Measurements from ENCODE around the gene TMEFF2. TPM values are rescaled to one million over a fixed set of nuclear protein-coding genes. Genes with fewer than 3 reads are reported as not detected.

The TMEFF2 gene
- polyA plus RNA-seq, 1 of the 3 experiments (the other 2 are of a cell fraction) = 5.4 TPM

DNA sequence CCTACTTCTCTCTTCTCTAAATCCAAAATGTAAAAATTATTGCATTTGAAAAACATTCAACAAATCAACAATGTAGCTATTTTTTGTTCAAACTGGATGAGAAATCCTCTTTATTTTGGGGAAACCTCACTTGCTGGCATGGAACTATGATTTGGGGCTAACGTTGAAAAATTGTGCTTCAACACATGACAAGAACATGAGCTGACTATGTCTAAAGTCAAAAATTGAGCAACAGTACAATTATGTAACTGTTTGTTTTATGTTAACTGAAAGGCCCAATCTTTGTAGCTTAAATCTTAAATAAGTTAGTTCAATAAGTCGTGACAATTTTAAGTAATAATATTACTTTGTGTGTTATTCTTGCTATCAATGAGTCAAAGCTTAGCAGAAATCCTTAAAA lies 67.3 kb downstream of the TMEFF2 start (continued):
- TF ChIP-seq, protein P1, sequence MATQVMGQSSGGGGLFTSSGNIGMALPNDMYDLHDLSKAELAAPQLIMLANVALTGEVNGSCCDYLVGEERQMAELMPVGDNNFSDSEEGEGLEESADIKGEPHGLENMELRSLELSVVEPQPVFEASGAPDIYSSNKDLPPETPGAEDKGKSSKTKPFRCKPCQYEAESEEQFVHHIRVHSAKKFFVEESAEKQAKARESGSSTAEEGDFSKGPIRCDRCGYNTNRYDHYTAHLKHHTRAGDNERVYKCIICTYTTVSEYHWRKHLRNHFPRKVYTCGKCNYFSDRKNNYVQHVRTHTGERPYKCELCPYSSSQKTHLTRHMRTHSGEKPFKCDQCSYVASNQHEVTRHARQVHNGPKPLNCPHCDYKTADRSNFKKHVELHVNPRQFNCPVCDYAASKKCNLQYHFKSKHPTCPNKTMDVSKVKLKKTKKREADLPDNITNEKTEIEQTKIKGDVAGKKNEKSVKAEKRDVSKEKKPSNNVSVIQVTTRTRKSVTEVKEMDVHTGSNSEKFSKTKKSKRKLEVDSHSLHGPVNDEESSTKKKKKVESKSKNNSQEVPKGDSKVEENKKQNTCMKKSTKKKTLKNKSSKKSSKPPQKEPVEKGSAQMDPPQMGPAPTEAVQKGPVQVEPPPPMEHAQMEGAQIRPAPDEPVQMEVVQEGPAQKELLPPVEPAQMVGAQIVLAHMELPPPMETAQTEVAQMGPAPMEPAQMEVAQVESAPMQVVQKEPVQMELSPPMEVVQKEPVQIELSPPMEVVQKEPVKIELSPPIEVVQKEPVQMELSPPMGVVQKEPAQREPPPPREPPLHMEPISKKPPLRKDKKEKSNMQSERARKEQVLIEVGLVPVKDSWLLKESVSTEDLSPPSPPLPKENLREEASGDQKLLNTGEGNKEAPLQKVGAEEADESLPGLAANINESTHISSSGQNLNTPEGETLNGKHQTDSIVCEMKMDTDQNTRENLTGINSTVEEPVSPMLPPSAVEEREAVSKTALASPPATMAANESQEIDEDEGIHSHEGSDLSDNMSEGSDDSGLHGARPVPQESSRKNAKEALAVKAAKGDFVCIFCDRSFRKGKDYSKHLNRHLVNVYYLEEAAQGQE (IDR thresholded peaks at IDR 0.05; ENCODE audit: low read depth, low read length) = no peak
- TF ChIP-seq SIN3A (IDR thresholded peaks at IDR 0.05; ENCODE audit: borderline replicate concordance, low read depth, low read length) (no peak), MXI1 (IDR thresholded peaks at IDR 0.05; ENCODE audit: low read depth, low read length) (no peak)

DNA sequence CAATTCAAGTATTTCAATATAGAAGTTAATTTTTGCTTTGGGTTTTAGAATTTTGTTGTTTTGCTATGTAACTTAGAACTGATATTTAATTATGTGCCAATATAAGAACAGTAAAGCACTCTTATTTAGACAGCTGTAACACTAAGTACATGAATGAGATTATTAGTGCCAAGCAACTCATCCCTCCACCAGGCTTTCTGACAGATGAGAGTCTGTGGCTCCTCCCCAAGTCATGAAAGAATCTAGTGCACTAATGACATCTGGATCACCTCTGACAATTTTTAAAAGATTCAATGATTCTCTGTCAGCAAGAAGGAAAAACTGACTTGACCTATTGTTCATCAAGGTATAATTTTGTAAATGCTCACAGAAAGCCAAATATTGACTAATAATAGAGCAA lies 67.8 kb downstream of the TMEFF2 start:
- Histone ChIP-seq H3K4me1 (ENCODE audit: control insufficient read depth in 1 of 2, insufficient read depth in 2 of 2, low read depth in 1 of 2, low read length in 1 of 2) (peaks cover 3 to 5% of the 10 kb centered on the region in 2 experiments; a peak in 2 of 4 replicates), H3K4me3 (ENCODE audit: low read depth in 2 of 2, low read length in 1 of 2) (no peak overlapping the region), H3K9me3 (no peaks in the 10 kb centered on the region), H3K79me2 (ENCODE audit: insufficient read depth) (no peaks in the 10 kb centered on the region), H3K9me2 (no peaks in the 10 kb centered on the region), H3K9ac (no peak overlapping the region), H3K36me3 (replicated peaks in 1 of 2; ENCODE audit: control insufficient read depth in 1 of 2, insufficient read depth in 2 of 2, low read length in 1 of 2) (no peaks in the 10 kb centered on the region), H3K27me3 (ENCODE audit: insufficient read depth) (no peaks in the 10 kb centered on the region), H2AFZ (ENCODE audit: low read depth) (no peak overlapping the region), H3K4me2 (no peak overlapping the region), H3K27ac (ENCODE audit: low read depth in 2 of 2, low read length in 1 of 2) (no peak overlapping the region), H4K20me1 (ENCODE audit: insufficient read depth) (no peaks in the 10 kb centered on the region), H3F3A (replicated peaks; ENCODE audit: insufficient read depth) (peaks cover 8% of the 10 kb centered on the region)
- TF ChIP-seq NFIC (IDR thresholded peaks at IDR 0.05; ENCODE audit: borderline replicate concordance) = no peak
- no peak for TF ChIP-seq RFX5 (IDR thresholded peaks at IDR 0.05; ENCODE audit: low read length)
- TF ChIP-seq GATA2 (CRISPR knock-in tag; IDR thresholded peaks at IDR 0.05) = no peak
- TF ChIP-seq YY1 (IDR thresholded peaks at IDR 0.05; ENCODE audit: low read depth) = no peak
- no peak for TF ChIP-seq ELF1 (IDR thresholded peaks at IDR 0.05)
- no peak for TF ChIP-seq TAF1 (IDR thresholded peaks at IDR 0.05; ENCODE audit: borderline replicate concordance, low read depth, low read length)
- TF ChIP-seq, protein P2, sequence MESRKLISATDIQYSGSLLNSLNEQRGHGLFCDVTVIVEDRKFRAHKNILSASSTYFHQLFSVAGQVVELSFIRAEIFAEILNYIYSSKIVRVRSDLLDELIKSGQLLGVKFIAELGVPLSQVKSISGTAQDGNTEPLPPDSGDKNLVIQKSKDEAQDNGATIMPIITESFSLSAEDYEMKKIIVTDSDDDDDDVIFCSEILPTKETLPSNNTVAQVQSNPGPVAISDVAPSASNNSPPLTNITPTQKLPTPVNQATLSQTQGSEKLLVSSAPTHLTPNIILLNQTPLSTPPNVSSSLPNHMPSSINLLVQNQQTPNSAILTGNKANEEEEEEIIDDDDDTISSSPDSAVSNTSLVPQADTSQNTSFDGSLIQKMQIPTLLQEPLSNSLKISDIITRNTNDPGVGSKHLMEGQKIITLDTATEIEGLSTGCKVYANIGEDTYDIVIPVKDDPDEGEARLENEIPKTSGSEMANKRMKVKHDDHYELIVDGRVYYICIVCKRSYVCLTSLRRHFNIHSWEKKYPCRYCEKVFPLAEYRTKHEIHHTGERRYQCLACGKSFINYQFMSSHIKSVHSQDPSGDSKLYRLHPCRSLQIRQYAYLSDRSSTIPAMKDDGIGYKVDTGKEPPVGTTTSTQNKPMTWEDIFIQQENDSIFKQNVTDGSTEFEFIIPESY (IDR thresholded peaks at IDR 0.05; ENCODE audit: borderline replicate concordance, low read depth) = no peak
- TF ChIP-seq CHD2 (IDR thresholded peaks at IDR 0.05; ENCODE audit: low read length, partially characterized antibody) = no peak
- no peak for TF ChIP-seq MXI1 (IDR thresholded peaks at IDR 0.05; ENCODE audit: low read depth, low read length)
- no peak for TF ChIP-seq TCF12 (IDR thresholded peaks at IDR 0.05)
- no peak for TF ChIP-seq RXRA (IDR thresholded peaks at IDR 0.05; ENCODE audit: borderline replicate concordance, low read depth)
- TF ChIP-seq, protein P3, sequence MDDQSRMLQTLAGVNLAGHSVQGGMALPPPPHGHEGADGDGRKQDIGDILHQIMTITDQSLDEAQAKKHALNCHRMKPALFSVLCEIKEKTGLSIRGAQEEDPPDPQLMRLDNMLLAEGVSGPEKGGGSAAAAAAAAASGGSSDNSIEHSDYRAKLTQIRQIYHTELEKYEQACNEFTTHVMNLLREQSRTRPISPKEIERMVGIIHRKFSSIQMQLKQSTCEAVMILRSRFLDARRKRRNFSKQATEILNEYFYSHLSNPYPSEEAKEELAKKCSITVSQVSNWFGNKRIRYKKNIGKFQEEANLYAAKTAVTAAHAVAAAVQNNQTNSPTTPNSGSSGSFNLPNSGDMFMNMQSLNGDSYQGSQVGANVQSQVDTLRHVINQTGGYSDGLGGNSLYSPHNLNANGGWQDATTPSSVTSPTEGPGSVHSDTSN (IDR thresholded peaks at IDR 0.05) = no peak
- no peak for TF ChIP-seq FOSL2 (IDR thresholded peaks at IDR 0.05; ENCODE audit: borderline replicate concordance, low read depth)
- TF ChIP-seq RCOR1 (IDR thresholded peaks at IDR 0.05; ENCODE audit: low read length) = no peak
- no peak for TF ChIP-seq POLR2AphosphoS5 (IDR thresholded peaks at IDR 0.05; ENCODE audit: low read depth, low read length)
- TF ChIP-seq NRF1 (IDR thresholded peaks at IDR 0.05; ENCODE audit: low read depth, low read length) = no peak
- no peak for TF ChIP-seq GABPA (IDR thresholded peaks at IDR 0.05; ENCODE audit: low read depth)
- ChIA-PET CTCF (interaction anchor here (1.0 to 1.2 kb wide), 2 partner anchors 12 to 35 kb away, joined by 3 to 4 read pairs; no protein-coding TSS in a partner anchor), POLR2A (no interaction called here)
- no peak for DNase-seq
